Measurements from ENCODE around the gene OR2A14. TPM values are rescaled to one million over a fixed set of nuclear protein-coding genes. Genes with fewer than 3 reads are reported as not detected.

Gene OR2A14, protein sequence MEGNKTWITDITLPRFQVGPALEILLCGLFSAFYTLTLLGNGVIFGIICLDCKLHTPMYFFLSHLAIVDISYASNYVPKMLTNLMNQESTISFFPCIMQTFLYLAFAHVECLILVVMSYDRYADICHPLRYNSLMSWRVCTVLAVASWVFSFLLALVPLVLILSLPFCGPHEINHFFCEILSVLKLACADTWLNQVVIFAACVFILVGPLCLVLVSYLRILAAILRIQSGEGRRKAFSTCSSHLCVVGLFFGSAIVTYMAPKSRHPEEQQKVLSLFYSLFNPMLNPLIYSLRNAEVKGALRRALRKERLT
- total RNA-seq = not detected in 2 replicates

GRCh38 chr7:144122876-144123275 is at the start of gene OR2A14:
Gene OR2A14, plus strand, starts transcription at chr7:144123176. Its CDS starts 5,937 bp downstream, at chr7:144129113.

GRCh38 chr7:144085978-144086377 is 37.0 kb upstream of the OR2A14 start, which contains the start of gene OR2A12:
Gene OR2A12, plus strand, starts transcription at chr7:144086278. Its CDS starts 8,830 bp downstream, at chr7:144095108.

GRCh38 chr7:144109283-144109682 is 13.7 kb upstream of the OR2A14 start, which contains the start of gene OR2A2:
Gene OR2A2, plus strand, starts transcription at chr7:144109583. Its CDS starts 0 bp downstream, at chr7:144109583.

Other genes with a start within 250 kb of the OR2A14 start
- gene TCAF1, start 221.0 kb upstream of the OR2A14 start, total RNA-seq = 20.4 and 48.8 TPM in 2 replicates
- gene OR2F2, start 187.9 kb upstream of the OR2A14 start, total RNA-seq = not detected in 2 replicates
- not detected in 2 replicates for gene OR2F1, start 168.3 kb upstream of the OR2A14 start, total RNA-seq
- 0.09 TPM in 1 of 2 replicates, not detected in the other for gene OR6B1, start 122.9 kb upstream of the OR2A14 start, total RNA-seq
- not detected in 2 replicates for gene OR2A5, start 74.2 kb upstream of the OR2A14 start, total RNA-seq
- gene OR2A25, start 53.4 kb upstream of the OR2A14 start, total RNA-seq = not detected in 2 replicates
- not detected in 2 replicates for gene OR2A12, start 36.9 kb upstream of the OR2A14 start, total RNA-seq
- gene OR2A2, start 13.6 kb upstream of the OR2A14 start, total RNA-seq = not detected in 2 replicates
- gene CTAGE4, start 60.3 kb downstream of the OR2A14 start, total RNA-seq = 0.18 and 0.56 TPM in 2 replicates
- gene ARHGEF35, start 72.7 kb downstream of the OR2A14 start, total RNA-seq = 0.18 and 0.56 TPM in 2 replicates
- gene OR2A42, start 116.4 kb downstream of the OR2A14 start, total RNA-seq = 0.09 TPM in 1 of 2 replicates, not detected in the other
- under 0.01 and 0.09 TPM in 2 replicates for gene OR2A7, start 141.6 kb downstream of the OR2A14 start, total RNA-seq
- gene CTAGE8, start 146.1 kb downstream of the OR2A14 start, total RNA-seq = not detected in 2 replicates
- gene OR2A1, start 189.2 kb downstream of the OR2A14 start, total RNA-seq = under 0.01 TPM in 1 of 2 replicates, not detected in the other
- gene ARHGEF5, start 232.2 kb downstream of the OR2A14 start, total RNA-seq = 0.45 and 0.94 TPM in 2 replicates

Measured in endothelial cell of coronary artery (primary cell).